Bronchial epithelial cell (primary cell): ENCODE measurements around the gene IGFBP7. TPM values are rescaled to one million over a fixed set of nuclear protein-coding genes. Genes with fewer than 3 reads are reported as not detected.

Source experiments
- DNase-seq: peaks from one replicate; pipeline ENCODE4 v3.0.0-alpha.2; 2010; ENCODE audit warnings: low read depth
- FAIRE-seq: peaks from 2 replicates; lab custom pipeline; 2011; peaks lifted over from hg19 to GRCh38; lab: Jason Lieb, UNC
- H3K27me3 ChIP-seq: 2 replicates; pipeline ENCODE4 v1.5.1; 2011; ENCODE audit warnings: low read length; ENCODE audit not compliant: control insufficient read depth, insufficient read depth
- H3K36me3 ChIP-seq: 2 replicates; pipeline ENCODE4 v1.5.1; 2011; ENCODE audit warnings: low read length; ENCODE audit not compliant: control insufficient read depth, insufficient read depth
- H3K4me3 ChIP-seq: 2 replicates; pipeline ENCODE4 v1.5.1; 2011; ENCODE audit warnings: mild to moderate bottlenecking, low read depth, low read length, control low read depth
- total RNA-seq: library from RNA; depleted of rRNA; stranded (reverse); fragments of >200 nt; gene quantifications from 2 replicates; pipeline ENCODE4 v1.2.1, GENCODE V29; 2014
- TF ChIP-seq, protein P1 (sequence below): IDR thresholded peaks from 2 replicates; pipeline ENCODE4 v1.5.1; 2011; ENCODE audit warnings: mild to moderate bottlenecking, moderate library complexity, low read length, control low read depth, inconsistent platforms; ENCODE audit not compliant: insufficient read depth, severe bottlenecking

IGFBP7 gene
- total RNA-seq, 1 donor from 2014 or later, result 92.9 TPM

DNA sequence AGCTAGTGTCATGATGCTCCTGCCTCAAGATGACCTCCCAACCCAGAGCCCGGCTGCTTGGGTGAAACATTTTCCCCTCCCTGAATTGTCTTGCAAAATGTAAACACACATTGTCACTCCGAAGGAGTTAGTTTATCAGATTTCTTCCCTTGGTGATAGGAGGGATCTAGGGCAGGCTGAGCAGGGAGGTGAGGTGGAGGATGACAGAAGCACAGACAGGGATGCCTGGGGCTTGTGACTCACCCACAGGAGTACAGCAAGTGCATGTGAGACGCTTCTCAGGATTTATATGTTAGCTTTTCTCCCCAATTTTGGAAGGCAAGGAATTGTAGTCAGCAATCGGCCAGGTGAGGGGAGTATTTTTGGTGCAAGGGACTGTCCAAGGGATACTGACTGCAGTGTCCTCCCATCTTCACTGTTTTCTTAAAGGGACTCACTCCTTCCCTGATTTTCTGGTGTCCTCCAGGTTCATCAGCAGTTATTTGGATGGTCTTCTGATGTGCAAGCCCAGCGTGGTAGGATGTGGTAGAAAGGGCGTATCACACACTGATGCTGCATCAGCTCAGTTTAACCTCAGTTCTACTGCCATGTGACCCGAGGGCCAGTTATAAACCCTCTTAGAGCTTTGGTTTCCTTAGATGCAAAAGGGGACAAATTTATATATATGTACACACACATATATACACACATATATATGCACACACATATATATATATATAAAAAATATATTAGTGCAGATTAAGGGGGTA is 46.2 kb upstream of the IGFBP7 start:
- TF ChIP-seq, protein P1, sequence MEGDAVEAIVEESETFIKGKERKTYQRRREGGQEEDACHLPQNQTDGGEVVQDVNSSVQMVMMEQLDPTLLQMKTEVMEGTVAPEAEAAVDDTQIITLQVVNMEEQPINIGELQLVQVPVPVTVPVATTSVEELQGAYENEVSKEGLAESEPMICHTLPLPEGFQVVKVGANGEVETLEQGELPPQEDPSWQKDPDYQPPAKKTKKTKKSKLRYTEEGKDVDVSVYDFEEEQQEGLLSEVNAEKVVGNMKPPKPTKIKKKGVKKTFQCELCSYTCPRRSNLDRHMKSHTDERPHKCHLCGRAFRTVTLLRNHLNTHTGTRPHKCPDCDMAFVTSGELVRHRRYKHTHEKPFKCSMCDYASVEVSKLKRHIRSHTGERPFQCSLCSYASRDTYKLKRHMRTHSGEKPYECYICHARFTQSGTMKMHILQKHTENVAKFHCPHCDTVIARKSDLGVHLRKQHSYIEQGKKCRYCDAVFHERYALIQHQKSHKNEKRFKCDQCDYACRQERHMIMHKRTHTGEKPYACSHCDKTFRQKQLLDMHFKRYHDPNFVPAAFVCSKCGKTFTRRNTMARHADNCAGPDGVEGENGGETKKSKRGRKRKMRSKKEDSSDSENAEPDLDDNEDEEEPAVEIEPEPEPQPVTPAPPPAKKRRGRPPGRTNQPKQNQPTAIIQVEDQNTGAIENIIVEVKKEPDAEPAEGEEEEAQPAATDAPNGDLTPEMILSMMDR, result no peak
- Histone ChIP-seq H3K4me3 (no peak overlapping the region), H3K27me3 (peaks cover 2% of the 10 kb centered on the region), H3K36me3 (no peaks in the 10 kb centered on the region)
- peak; percentile 73 for DNase-seq
- FAIRE-seq, result no peak

DNA sequence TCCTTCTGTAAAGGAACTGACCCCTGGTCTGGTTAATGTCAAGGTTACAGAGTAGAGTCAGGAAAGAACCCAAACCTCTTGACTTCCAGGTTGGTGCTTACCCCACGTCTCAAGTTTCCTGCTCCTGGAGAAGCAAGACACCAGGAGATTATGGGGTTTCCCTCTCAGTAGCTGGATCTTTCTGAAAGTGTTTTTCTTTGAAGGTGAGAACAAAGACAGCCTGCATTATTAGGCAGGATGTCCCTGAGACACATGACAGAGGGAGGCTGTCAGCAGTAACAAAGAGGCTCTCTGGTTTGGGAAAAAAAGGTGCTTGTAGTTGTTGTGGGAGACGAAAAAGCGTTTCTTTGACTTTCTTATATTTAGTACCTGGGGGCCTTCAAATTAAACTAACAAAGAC is 44.7 kb upstream of the IGFBP7 start:
- no peaks in the 10 kb centered on the region for H3K36me3 ChIP-seq
- H3K4me3 ChIP-seq, result no peak overlapping the region
- FAIRE-seq (no peak), DNase-seq (no peak)
- TF ChIP-seq, protein P1, result no peak
- peaks cover 2% of the 10 kb centered on the region for H3K27me3 ChIP-seq

DNA sequence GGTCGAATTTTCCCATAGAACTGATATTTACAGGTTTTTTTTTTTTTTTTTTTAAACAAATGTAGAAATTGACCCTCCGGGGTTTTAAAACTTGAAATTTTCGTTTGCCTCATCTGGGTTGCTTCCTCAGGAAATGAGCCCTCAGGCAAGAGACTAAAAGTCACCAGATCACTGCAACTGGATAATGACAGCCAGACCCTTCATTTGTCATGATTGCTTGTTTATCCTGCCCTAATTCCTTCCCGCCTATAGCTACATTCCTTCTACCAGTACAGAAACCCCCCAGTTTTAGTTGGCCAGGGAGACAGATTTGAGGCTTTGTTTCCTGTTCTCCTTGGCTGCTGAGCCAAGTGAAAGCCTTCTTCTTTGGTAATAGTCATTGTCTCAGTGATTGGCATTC is 44.0 kb upstream of the IGFBP7 start:
- H3K4me3 ChIP-seq, result no peak overlapping the region
- H3K27me3 ChIP-seq, result peaks cover 2% of the 10 kb centered on the region
- no peaks in the 10 kb centered on the region for H3K36me3 ChIP-seq
- DNase-seq (no peak), FAIRE-seq (no peak)
- TF ChIP-seq, protein P1, result no peak

DNA sequence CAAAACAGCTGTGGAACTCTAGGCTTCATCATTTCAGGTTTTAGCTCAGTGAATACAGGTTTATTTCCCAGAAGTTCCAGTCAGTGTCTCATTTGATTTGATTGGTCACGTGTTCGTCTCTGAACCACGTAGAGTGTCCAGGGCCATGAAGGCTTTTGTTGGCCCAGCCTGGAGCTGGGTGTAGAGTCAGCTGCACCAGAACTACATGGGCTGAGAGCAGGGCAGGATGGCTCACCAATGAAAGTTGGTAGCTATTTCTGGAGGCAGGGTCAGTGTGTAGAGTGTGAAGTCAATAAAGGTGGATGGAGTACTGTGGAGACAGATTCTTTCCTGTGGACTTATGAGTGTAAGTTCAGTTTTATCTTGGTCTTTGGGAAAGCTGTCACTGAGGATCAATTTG is 43.0 kb upstream of the IGFBP7 start:
- TF ChIP-seq, protein P1, result no peak
- DNase-seq (no peak), FAIRE-seq (no peak)
- H3K27me3 ChIP-seq, result peaks cover 2% of the 10 kb centered on the region
- H3K36me3 ChIP-seq, result no peaks in the 10 kb centered on the region
- no peak overlapping the region for H3K4me3 ChIP-seq

DNA sequence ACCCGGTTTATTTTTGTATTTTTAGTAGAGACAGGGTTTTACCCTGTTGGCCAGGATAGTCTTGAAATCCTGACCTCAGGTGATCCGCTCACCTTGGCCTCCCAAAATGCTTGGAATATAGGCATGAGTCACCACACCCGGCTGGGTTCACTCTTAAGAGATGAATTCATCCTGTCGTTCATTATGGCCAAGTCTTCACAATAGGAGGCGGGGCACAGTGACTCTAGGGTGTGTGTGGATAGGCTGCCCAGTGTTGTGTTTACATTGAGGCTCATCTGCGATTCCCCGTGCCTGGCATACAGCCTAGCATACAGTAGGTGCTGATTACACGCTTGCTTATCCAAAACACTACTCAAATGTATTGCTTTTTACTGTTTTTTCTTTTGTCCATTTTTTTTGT is 41.3 kb upstream of the IGFBP7 start:
- TF ChIP-seq, protein P1, result no peak
- no peaks in the 10 kb centered on the region for H3K36me3 ChIP-seq
- H3K4me3 ChIP-seq, result no peak overlapping the region
- DNase-seq, result peak; percentile 84
- peak; percentile 28 for FAIRE-seq
- no peaks in the 10 kb centered on the region for H3K27me3 ChIP-seq

DNA sequence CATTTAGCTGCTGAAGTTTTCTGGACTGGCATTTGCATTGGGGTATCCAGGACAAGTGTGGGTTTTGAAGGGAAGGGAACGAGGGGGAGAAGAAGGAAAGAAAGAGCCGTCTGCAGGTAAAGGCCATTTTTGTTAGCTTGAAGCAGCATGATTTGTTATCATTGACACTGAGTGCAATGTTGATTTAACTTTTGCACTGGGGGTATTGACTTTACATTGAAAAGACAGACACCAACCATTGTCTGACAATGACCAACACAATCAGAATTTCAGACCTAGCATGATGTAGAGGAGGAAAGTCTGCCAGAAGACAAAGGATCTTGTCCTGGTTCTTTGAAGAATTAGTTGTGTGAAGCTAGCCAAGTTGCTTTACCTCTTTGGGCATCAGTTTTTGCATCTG is 39.6 kb upstream of the IGFBP7 start:
- DNase-seq, result no peak
- Histone ChIP-seq H3K4me3 (no peak overlapping the region), H3K36me3 (no peaks in the 10 kb centered on the region), H3K27me3 (no peaks in the 10 kb centered on the region)
- TF ChIP-seq, protein P1, result no peak
- FAIRE-seq, result peak; percentile 32
